ENCODE measurements around the gene MFSD12.

Gene MFSD12

GRCh38 chr19:3551792-3552095 is 5.6 kb downstream of the MFSD12 start:
- TF ChIP-seq ZNF8 (CRISPR knock-in tag; IDR thresholded peaks at IDR 0.05) (no peak), PPARA (CRISPR knock-in tag; IDR thresholded peaks at IDR 0.05; ENCODE audit: borderline replicate concordance) (no peak), TCF4 (CRISPR knock-in tag; IDR thresholded peaks at IDR 0.05; ENCODE audit: borderline replicate concordance) (no peak), ESRRG (CRISPR knock-in tag; IDR thresholded peaks at IDR 0.05) (no peak), ZNF70 (CRISPR knock-in tag; IDR thresholded peaks at IDR 0.05) (no peak), ZC3H10 (CRISPR knock-in tag; IDR thresholded peaks at IDR 0.05) (no peak), CREB5 (CRISPR knock-in tag; IDR thresholded peaks at IDR 0.05; ENCODE audit: low read depth) (no peak), RARB (CRISPR knock-in tag; IDR thresholded peaks at IDR 0.05) (no peak), ZNF565 (CRISPR knock-in tag; conservative IDR thresholded peaks at IDR 0.05; ENCODE audit: low read depth) (no peak), OSR1 (CRISPR knock-in tag; IDR thresholded peaks at IDR 0.05) (no peak), ZFP30 (CRISPR knock-in tag; IDR thresholded peaks at IDR 0.05) (no peak), ARNTL (CRISPR knock-in tag; IDR thresholded peaks at IDR 0.05; ENCODE audit: borderline replicate concordance, low read depth) (no peak), SNAI2 (CRISPR knock-in tag; IDR thresholded peaks at IDR 0.05) (no peak), TOX (CRISPR knock-in tag; IDR thresholded peaks at IDR 0.05; ENCODE audit: borderline replicate concordance) (no peak), ISL1 (CRISPR knock-in tag; IDR thresholded peaks at IDR 0.05) (no peak)
- TF ChIP-seq, protein P1, sequence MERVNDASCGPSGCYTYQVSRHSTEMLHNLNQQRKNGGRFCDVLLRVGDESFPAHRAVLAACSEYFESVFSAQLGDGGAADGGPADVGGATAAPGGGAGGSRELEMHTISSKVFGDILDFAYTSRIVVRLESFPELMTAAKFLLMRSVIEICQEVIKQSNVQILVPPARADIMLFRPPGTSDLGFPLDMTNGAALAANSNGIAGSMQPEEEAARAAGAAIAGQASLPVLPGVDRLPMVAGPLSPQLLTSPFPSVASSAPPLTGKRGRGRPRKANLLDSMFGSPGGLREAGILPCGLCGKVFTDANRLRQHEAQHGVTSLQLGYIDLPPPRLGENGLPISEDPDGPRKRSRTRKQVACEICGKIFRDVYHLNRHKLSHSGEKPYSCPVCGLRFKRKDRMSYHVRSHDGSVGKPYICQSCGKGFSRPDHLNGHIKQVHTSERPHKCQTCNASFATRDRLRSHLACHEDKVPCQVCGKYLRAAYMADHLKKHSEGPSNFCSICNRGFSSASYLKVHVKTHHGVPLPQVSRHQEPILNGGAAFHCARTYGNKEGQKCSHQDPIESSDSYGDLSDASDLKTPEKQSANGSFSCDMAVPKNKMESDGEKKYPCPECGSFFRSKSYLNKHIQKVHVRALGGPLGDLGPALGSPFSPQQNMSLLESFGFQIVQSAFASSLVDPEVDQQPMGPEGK (CRISPR knock-in tag; IDR thresholded peaks at IDR 0.05; ENCODE audit: borderline replicate concordance): no peak
- ATAC-seq: no peak

GRCh38 chr19:3550947-3551791 is 6.2 kb downstream of the MFSD12 start:
- no peak for ATAC-seq

More at GRCh38 chr19:3550947-3551791, 6.2 kb downstream of the MFSD12 start:
- TF ChIP-seq CSRNP3 (CRISPR knock-in tag; IDR thresholded peaks at IDR 0.05) (no peak), ZFP3 (CRISPR knock-in tag; IDR thresholded peaks at IDR 0.05) (no peak), GLIS3 (CRISPR knock-in tag; IDR thresholded peaks at IDR 0.05) (no peak)
- TF ChIP-seq, protein P1 (CRISPR knock-in tag; IDR thresholded peaks at IDR 0.05; ENCODE audit: borderline replicate concordance): no peak
- TF ChIP-seq, protein P2, sequence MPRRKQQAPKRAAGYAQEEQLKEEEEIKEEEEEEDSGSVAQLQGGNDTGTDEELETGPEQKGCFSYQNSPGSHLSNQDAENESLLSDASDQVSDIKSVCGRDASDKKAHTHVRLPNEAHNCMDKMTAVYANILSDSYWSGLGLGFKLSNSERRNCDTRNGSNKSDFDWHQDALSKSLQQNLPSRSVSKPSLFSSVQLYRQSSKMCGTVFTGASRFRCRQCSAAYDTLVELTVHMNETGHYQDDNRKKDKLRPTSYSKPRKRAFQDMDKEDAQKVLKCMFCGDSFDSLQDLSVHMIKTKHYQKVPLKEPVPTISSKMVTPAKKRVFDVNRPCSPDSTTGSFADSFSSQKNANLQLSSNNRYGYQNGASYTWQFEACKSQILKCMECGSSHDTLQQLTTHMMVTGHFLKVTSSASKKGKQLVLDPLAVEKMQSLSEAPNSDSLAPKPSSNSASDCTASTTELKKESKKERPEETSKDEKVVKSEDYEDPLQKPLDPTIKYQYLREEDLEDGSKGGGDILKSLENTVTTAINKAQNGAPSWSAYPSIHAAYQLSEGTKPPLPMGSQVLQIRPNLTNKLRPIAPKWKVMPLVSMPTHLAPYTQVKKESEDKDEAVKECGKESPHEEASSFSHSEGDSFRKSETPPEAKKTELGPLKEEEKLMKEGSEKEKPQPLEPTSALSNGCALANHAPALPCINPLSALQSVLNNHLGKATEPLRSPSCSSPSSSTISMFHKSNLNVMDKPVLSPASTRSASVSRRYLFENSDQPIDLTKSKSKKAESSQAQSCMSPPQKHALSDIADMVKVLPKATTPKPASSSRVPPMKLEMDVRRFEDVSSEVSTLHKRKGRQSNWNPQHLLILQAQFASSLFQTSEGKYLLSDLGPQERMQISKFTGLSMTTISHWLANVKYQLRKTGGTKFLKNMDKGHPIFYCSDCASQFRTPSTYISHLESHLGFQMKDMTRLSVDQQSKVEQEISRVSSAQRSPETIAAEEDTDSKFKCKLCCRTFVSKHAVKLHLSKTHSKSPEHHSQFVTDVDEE (CRISPR knock-in tag; IDR thresholded peaks at IDR 0.05): no peak

All from SK-N-SH treated with all-trans-retinoic acid at 6 μM for 48 hours (cell line).